ENCODE data around the gene CCL15. TPM values are rescaled to one million over a fixed set of nuclear protein-coding genes. Genes with fewer than 3 reads are reported as not detected.

The CCL15 gene
- total RNA-seq, 2 experiments from 2014 or later: not detected

DNA sequence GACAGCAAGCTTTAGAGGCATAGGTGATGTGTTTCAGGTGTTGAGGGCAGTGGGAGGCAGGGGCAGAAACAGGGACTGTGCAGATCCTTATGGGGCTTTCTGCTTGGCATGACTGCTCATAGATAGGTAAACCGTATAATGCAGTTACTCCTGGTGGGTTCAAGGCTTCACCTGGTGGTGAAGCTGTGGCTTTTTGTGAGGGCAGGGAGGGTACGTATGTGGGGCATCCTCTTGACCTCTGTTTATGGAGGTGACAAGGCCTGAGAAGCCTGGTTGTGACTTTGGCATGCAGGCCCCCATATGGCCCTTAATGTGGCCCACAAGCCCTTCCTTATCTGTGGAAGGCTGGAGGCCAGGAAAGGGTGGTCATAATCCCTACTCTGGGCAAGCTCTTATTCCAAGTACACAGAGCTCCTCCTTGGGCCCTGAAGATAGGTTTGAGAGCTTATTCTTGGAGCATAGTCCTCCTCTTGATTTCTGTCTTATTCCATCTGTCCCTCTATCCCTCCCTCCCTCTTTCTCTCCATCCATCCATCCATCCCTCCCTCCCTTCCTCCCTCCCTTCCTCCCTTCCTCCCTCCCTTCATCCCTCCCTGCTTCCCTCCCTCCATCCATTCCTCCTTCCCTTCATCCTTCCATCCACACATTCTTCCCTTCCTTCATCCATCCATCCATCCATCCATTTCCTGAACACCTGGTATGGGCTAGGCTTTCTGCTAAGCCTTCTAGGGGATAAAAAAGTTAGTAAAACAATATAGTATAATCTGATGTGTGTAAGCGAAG, 18.8 kb downstream of the CCL15 start:
- no peak for DNase-seq
- Mint-ChIP-seq H3K36me3 (ENCODE audit: low read depth) (no peaks in the 10 kb centered on the region), H3K27me3 (no peaks in the 10 kb centered on the region), H3K27ac (no peak overlapping the region), H3K4me1 (no peaks in the 10 kb centered on the region), H3K4me3 (no peak overlapping the region), H3K9me3 (no peaks in the 10 kb centered on the region)
- CTCF ChIA-PET: interaction anchor here (0.9 to 2.1 kb wide), 4 partner anchors 13 to 166 kb away, joined by 4 to 9 read pairs (median 6); no protein-coding TSS in a partner anchor
- POLR2A ChIA-PET: no interaction called here

DNA sequence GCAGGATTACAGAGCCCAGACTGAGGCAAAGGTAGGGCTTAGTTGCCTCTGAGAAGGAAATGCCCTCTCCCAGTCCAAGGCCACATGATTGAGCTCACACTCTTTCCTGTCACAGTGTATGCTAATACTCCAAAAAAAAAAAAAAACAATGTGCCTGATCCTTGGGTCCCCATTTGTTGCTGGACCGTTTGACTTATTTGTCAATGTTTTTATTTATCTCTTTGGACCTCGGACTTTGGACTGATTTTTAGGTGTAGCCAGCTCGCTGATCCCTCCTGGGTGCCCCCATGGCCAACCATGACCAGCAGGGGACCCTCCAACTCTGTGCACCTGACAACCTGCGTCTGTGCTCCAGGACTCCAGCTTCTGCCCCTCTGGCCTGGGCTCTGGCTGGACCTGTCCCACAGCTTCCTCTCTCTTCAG, 19.4 kb downstream of the CCL15 start:
- Mint-ChIP-seq H3K9me3 (no peaks in the 10 kb centered on the region), H3K27ac (no peak overlapping the region), H3K4me3 (no peak overlapping the region), H3K4me1 (no peaks in the 10 kb centered on the region), H3K27me3 (no peaks in the 10 kb centered on the region), H3K36me3 (ENCODE audit: low read depth) (no peaks in the 10 kb centered on the region)
- DNase-seq: no peak
- POLR2A ChIA-PET: no interaction called here
- CTCF ChIA-PET: interaction anchor here (0.9 to 2.1 kb wide), 6 partner anchors 12 to 167 kb away, joined by 3 to 9 read pairs (median 4); no protein-coding TSS in a partner anchor

GRCh38 chr17:35981246-35981645, 20.1 kb downstream of the CCL15 start, which contains the start of gene CCL16:
Gene CCL16 (minus strand): TSS chr17:35981497. CDS start chr17:35981420, 77 bp downstream.
- no peak within 1 kb of the TSS for H3K27ac Mint-ChIP-seq
- ChIA-PET CTCF (interaction anchor here (1.0 to 2.1 kb wide), 5 partner anchors 12 to 168 kb away, joined by 3 to 9 read pairs (median 4); no protein-coding TSS in a partner anchor), POLR2A (no interaction called here)
- no peak within 1 kb of the TSS for H3K4me3 Mint-ChIP-seq
- no peaks in the 10 kb centered on the region for H3K4me1 Mint-ChIP-seq
- no peak for DNase-seq
- H3K36me3 Mint-ChIP-seq (ENCODE audit: low read depth): no peaks in the 10 kb centered on the region
- H3K27me3 Mint-ChIP-seq: no peaks in the 10 kb centered on the region
- H3K9me3 Mint-ChIP-seq: no peaks in the 10 kb centered on the region

DNA sequence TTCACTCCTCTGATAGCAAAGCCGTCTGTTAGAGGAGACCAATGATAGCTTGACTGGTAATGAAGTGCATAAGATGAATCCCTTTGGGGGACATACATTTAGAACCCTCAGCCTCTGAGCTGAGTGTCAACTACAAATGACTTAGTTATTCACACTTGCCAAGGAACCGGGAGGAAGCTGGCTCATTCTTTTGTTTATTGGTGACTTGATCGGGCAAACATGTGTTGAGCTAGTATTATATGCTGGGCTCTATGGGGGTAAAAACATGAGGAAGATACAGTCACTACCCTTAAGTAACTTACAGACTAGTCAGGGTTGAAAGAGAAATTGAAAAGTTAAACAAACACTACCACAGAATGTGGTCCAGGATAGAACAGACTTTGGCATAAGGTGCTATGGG, 23.0 kb downstream of the CCL15 start:
- DNase-seq: no peak
- H3K27me3 Mint-ChIP-seq: no peaks in the 10 kb centered on the region
- no peak overlapping the region for H3K27ac Mint-ChIP-seq
- CTCF ChIA-PET: interaction anchor here (0.6 to 4.3 kb wide), 3 partner anchors 9 to 170 kb away, joined by 3 to 31 read pairs (median 7); no protein-coding TSS in a partner anchor
- H3K4me1 Mint-ChIP-seq: no peaks in the 10 kb centered on the region
- no peaks in the 10 kb centered on the region for H3K9me3 Mint-ChIP-seq
- POLR2A ChIA-PET: no interaction called here
- no peaks in the 10 kb centered on the region for H3K36me3 Mint-ChIP-seq (ENCODE audit: low read depth)
- no peak overlapping the region for H3K4me3 Mint-ChIP-seq

DNA sequence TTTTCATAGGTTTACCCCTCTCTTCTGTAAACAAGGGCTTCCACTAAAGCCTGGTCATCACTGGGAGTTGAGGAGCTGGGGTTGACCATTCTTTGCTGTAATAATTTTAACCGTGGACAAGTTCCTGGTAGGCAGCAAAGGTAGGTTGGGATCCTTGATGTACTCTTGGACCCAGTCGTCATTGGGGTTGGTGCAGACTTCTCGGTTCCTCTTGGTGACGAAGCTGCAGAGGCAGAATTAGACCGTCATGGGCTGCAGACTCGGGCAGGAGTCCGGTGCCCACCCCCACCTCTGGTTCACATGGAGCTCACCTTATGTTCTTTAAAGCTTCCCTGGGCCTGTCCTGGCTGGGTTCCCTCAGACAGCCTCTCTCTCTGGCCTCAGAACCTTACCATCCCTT, 23.8 kb downstream of the CCL15 start:
- no peaks in the 10 kb centered on the region for H3K9me3 Mint-ChIP-seq
- H3K27me3 Mint-ChIP-seq: no peaks in the 10 kb centered on the region
- POLR2A ChIA-PET: no interaction called here
- H3K27ac Mint-ChIP-seq: no peak overlapping the region
- CTCF ChIA-PET: interaction anchor here (0.6 to 4.3 kb wide), 3 partner anchors 8 to 170 kb away, joined by 3 to 31 read pairs (median 7); no protein-coding TSS in a partner anchor
- no peak for DNase-seq
- H3K36me3 Mint-ChIP-seq (ENCODE audit: low read depth): no peaks in the 10 kb centered on the region
- no peak overlapping the region for H3K4me3 Mint-ChIP-seq
- H3K4me1 Mint-ChIP-seq: no peaks in the 10 kb centered on the region

- ChIA-PET CTCF (interaction anchor here (1.4 to 8.1 kb wide), 2 partner anchors 9 to 175 kb away, joined by 3 to 177 read pairs; no protein-coding TSS in a partner anchor), POLR2A (no interaction called here)
- peaks cover 2% of the 10 kb centered on the region for H3K4me1 Mint-ChIP-seq
- no peak overlapping the region for H3K27ac Mint-ChIP-seq
- H3K9me3 Mint-ChIP-seq: no peaks in the 10 kb centered on the region
- no peaks in the 10 kb centered on the region for H3K27me3 Mint-ChIP-seq
- DNase-seq: no peak
- no peaks in the 10 kb centered on the region for H3K36me3 Mint-ChIP-seq (ENCODE audit: low read depth)
- no peak overlapping the region for H3K4me3 Mint-ChIP-seq
Observed at GRCh38 chr17:35973333-35974260, 27.8 kb downstream of the CCL15 start.

GRCh38 chr17:35972945-35973332, 28.4 kb downstream of the CCL15 start:
- peaks cover 2% of the 10 kb centered on the region for H3K4me1 Mint-ChIP-seq
- no peaks in the 10 kb centered on the region for H3K9me3 Mint-ChIP-seq
- no peak overlapping the region for H3K4me3 Mint-ChIP-seq
- ChIA-PET POLR2A (no interaction called here), CTCF (interaction anchor here (1.4 to 8.1 kb wide), 3 partner anchors 9 to 175 kb away, joined by 3 to 177 read pairs (median 3); no protein-coding TSS in a partner anchor)
- no peak for DNase-seq
- H3K36me3 Mint-ChIP-seq (ENCODE audit: low read depth): no peaks in the 10 kb centered on the region
- no peak overlapping the region for H3K27ac Mint-ChIP-seq
- H3K27me3 Mint-ChIP-seq: no peaks in the 10 kb centered on the region

GRCh38 chr17:35972535-35972934, 28.8 kb downstream of the CCL15 start:
- DNase-seq: no peak
- Mint-ChIP-seq H3K27ac (no peak overlapping the region), H3K9me3 (no peaks in the 10 kb centered on the region), H3K4me1 (peaks cover 2% of the 10 kb centered on the region), H3K36me3 (ENCODE audit: low read depth) (no peaks in the 10 kb centered on the region), H3K4me3 (no peak overlapping the region), H3K27me3 (no peaks in the 10 kb centered on the region)
- ChIA-PET POLR2A (no interaction called here), CTCF (interaction anchor here (1.7 to 8.1 kb wide), 2 partner anchors 11 to 176 kb away, joined by 3 to 177 read pairs; no protein-coding TSS in a partner anchor)

GRCh38 chr17:35972066-35972465, 29.3 kb downstream of the CCL15 start:
- CTCF ChIA-PET: interaction anchor here (0.9 to 8.1 kb wide), 5 partner anchors 10 to 176 kb away, joined by 3 to 177 read pairs (median 4); no protein-coding TSS in a partner anchor
- H3K4me1 Mint-ChIP-seq: peaks cover 2% of the 10 kb centered on the region
- POLR2A ChIA-PET: no interaction called here
- H3K9me3 Mint-ChIP-seq: no peaks in the 10 kb centered on the region
- no peaks in the 10 kb centered on the region for H3K27me3 Mint-ChIP-seq
- DNase-seq: no peak
- H3K27ac Mint-ChIP-seq: no peak overlapping the region
- no peak overlapping the region for H3K4me3 Mint-ChIP-seq
- H3K36me3 Mint-ChIP-seq (ENCODE audit: low read depth): no peaks in the 10 kb centered on the region

DNA sequence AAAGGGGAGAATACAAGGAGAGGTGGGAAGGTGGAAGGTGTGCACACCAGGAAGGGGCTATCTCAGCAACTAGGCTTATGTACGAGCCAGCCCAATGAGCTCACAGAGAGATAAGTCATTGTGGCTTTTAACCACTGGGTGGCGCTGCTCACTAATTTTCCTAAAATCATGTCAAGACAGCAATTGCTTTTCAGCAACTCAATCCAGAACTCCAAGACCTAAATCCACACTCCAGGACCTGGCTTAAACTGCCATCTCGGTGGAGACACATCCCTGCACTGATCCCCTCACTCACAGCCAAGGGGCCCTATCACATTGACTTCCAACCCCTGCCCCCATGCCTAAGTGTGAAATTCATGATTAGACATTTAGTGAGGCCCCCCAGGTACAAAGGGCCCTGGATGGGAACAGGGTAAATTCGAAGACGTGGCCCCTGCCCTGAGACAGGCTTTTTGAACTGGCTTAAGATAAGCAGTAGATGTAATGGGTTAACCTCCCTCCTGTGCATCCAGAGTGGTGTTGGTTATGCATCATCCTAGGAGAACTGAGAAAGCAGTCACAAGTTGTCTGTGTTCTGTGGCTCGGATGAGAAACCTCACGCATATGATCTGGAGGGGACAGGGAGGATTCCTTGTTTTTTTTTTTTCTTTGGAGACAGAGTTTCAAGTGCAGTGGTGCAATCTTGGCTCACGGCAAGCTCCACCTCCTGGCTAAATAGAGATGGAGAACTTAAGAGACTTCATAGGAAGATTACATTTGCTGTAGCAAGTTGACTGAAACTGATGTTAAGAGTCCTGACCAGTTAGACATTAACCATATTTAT, 31.6 kb downstream of the CCL15 start:
- Mint-ChIP-seq H3K4me1 (peaks cover 2% of the 10 kb centered on the region), H3K4me3 (no peak overlapping the region), H3K27me3 (no peaks in the 10 kb centered on the region), H3K27ac (no peak overlapping the region), H3K36me3 (ENCODE audit: low read depth) (no peaks in the 10 kb centered on the region), H3K9me3 (no peaks in the 10 kb centered on the region)
- peak; percentile 80 for DNase-seq
- CTCF ChIA-PET: interaction anchor here (0.6 to 8.1 kb wide), 34 partner anchors 8 to 513 kb away, joined by 3 to 177 read pairs (median 4); partner anchors contain the start of genes CCL15, CCL16, CCL5 and RDM1
- POLR2A ChIA-PET: interaction anchor here (0.8 kb wide), 1 partner anchor 121 kb away, joined by 4 read pairs; no protein-coding TSS in a partner anchor

GRCh38 chr17:35968520-35969054, 32.8 kb downstream of the CCL15 start:
- no peak for DNase-seq
- Mint-ChIP-seq H3K27ac (no peak overlapping the region), H3K27me3 (peaks cover 4% of the 10 kb centered on the region), H3K9me3 (no peaks in the 10 kb centered on the region), H3K4me1 (peaks cover 3% of the 10 kb centered on the region), H3K4me3 (no peak overlapping the region), H3K36me3 (ENCODE audit: low read depth) (no peaks in the 10 kb centered on the region)
- POLR2A ChIA-PET: interaction anchor here (0.8 kb wide), 1 partner anchor 120 kb away, joined by 4 read pairs; no protein-coding TSS in a partner anchor
- CTCF ChIA-PET: interaction anchor here (0.8 to 8.1 kb wide), 13 partner anchors 7 to 180 kb away, joined by 3 to 177 read pairs (median 7); partner anchors contain the start of genes CCL16 and CCL5

DNA sequence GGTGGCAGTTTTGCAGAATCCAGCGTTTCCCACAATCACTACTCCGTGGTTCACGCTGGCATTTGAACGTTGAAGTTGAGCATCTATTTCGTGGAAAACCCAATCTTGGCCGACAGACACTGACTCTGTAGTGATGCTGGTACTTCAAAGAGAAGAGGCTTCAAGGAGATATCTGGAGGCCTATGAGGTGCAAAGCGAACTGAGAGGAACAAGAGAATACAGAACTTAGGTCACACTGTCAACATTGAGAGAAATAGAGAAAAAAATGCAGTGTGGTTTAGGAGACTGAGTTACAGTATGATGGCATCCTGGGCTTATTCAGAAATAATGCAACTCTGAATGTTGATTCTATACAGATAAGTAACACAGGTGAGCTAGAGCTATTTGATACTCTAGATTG, 36.1 kb downstream of the CCL15 start:
- Mint-ChIP-seq H3K36me3 (ENCODE audit: low read depth) (no peaks in the 10 kb centered on the region), H3K9me3 (no peaks in the 10 kb centered on the region), H3K4me3 (no peak overlapping the region), H3K27ac (no peak overlapping the region), H3K4me1 (peaks cover 3% of the 10 kb centered on the region), H3K27me3 (peaks cover 11% of the 10 kb centered on the region)
- ChIA-PET POLR2A (no interaction called here), CTCF (interaction anchor here (1.1 to 1.7 kb wide), 2 partner anchors 10 to 184 kb away, joined by 3 to 8 read pairs; no protein-coding TSS in a partner anchor)
- DNase-seq: no peak

All from activated CD4-positive, alpha-beta memory T cell treated with anti-CD3 and anti-CD28 coated beads, Interleukin-2, amount 10 ng/mL, durations not matched to agents 7 days and 5 days (primary cell).